Brain pericyte (primary cell): ENCODE measurements around the gene HNRNPC.
"Not testable (repeated sequence)": the region's sequence is repeated elsewhere in the genome, so short reads cannot be mapped to it uniquely, and the experiment has no call there.

ENCODE experiments used
- DNase-seq: peaks from one replicate; pipeline ENCODE4 v3.0.0-alpha.2; 2012; ENCODE audit warnings: low read depth, low spot score

HNRNPC gene

DNA sequence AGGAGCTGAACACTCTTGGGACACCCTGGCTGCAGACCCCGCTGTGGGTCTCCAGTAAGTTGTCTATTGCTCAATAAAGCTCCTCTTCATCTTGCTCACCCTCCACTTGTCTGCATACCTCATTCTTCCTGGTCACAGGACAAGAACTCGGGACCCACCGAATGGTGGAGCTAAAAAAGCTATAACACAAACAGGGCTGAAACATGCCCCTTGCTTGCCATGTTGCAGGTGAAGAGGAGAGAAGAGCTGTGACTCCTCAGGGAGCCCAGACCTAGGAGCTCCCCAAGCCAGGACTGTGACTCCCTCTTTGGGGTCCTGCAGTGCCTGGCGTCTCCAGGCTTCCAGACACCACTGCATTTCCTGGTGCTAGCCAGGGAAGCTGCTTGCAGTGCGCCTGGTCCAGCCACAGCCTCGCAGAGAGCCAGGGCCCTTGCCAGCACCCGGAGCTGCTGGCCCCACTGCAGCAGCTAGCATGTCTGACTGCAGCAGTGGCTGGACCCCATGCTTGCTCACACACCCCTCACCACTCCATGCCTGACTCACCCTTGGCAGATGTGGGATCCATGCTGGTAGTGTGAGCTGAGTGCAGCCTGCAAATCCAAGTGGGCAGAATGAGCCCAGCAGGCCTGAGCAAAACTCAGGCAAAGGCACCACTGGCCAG lies 76.2 kb downstream of the HNRNPC start:
- DNase-seq, result no peak

DNA sequence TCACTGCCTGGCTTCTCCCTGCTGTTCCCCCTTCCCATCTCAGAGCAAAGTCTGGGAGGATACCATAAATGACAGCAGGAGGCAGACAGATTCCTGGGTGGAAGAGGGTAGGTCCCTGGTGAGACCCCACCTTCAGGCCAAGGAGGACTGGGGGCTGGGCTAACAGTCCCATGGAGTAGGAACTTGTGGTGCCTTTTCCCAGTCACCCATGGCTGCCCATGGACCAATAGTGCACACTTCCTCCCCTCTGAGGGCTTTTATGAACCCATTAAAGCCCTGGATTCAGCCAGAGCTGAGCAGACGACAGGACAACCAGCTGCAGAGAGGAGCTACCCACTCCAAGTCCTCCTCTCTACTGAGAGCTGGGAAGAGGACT lies 76.8 kb downstream of the HNRNPC start:
- DNase-seq, result no peak

DNA sequence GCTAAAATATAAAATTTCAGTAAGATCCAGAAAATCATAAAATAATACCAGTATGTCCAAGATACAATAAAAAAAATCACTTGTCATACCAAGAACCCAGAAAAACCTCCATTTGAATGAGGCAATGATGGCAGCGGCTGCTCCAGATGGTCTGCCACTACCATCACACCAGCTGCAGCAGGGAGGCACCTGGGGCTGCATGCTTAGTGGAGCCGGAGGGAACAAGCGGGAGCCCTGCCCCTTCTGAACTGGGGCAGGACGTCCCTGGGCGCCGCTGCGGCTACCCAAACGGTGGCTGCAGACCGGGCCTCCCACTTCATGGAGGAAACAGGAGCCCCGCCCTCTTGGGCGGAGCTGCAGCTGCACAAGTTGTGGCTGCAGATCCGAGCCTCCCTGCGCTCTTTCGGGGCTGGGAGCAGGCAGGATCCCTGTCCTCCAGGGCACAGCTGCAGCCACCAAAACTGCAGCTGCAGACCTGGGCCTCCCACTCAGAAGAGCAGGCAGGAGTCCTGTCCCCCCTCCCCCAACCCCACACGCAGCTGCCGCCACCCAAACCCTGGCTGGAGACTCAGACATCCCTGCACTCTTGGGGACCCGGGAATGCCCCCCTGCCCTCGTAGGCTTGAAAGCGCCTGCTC lies 77.3 kb downstream of the HNRNPC start:
- DNase-seq, result no peak

DNA sequence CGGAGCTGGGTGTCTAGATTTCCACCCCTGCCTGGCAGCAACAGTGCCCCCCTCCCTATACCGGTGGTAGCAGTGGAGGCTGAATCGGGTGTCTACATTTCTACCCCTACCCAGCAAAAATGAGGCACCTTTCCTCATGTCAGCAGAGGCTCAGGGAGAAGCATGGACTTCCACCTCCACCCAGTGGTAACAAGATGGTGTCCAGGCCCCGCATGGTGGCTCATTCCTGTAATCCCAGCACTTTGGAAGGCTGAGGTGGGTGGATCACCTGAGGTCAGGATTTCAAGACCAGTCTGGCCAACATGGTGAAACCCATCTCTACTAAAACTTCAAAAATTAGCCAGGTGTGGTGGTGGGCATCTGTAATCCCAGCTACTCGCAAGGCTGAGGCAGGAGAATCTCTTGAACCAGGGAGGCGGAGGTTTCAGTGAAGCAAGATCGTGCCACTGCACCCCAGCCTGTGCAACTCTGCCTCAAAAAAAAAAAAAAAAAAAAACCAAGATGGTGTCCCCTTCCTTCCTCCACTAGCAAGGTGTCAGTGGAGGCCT lies 77.9 kb downstream of the HNRNPC start:
- no peak for DNase-seq

DNA sequence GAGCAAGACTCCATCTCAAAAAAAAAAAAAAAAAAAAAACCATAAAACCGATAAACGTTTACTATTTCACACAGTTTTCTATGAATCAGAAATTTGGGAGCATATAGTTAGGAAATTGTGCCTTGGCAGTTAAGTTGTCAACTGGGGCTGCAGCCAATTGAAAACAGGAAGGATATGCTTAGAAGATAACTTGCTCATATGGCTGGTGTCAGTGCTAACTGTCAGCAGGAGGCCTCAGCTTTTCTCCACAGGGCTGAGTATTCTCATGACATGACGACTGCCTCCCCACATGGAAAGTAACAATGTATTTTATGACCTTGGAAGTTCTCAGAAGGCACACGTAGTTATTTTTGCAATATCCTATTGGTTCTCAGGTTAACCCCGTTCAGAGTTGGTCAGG lies 83.8 kb downstream of the HNRNPC start:
- DNase-seq, result no peak

DNA sequence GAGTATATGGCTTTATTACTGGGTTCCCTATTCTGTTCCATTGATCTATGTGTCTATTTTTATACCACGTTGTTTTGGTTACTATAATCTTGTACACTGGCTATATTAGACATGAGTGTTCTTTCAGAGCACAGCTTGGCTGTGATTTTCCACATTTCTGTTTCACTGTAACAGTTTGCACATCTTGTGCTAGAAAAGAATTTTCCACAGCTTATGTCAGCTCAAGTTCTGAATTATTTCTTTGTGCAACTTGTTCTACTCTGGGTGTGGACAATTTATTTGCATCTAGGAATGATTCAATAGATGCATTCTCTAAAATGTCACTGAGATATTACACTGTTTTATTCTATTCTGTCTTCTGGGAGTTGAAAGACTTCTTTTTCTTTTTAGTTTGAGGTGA lies 85.0 kb downstream of the HNRNPC start:
- DNase-seq, result no peak

DNA sequence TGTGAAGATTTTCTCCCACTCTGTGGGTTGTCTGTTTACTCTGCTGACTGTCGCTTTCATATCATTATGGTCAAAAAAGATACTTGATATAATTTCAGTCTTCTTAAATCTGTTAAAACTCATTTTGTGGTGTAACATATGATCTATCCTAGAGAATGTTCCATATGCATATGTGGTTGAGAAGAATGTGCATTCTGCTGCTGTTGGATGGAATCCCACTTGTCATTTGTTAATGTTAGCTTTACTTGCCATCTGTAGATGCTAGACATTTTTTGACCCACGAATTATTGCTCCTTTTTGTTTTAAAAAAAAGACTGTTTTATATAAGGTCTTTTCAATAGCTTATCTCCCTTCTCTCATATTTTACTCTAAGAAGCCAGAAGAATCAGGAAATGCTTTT lies 87.1 kb downstream of the HNRNPC start:
- DNase-seq, result no peak

DNA sequence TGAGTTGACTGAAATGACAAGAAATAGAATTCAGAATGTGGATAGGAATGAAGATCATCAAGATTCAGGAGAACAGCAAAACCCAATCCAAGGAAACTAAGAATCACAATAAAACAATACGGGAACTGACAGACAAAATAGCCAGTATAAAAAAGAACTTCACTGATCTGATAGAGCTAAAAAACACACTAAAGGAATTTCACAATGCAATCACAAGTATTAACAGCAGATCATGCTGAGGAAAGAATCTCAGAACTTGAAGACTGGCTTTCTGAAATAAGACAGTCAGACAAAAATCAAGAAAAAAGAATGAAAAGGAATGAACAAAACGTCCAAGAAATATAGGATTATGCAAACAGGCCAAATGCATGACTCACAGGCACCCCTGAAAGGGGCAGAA lies 98.1 kb downstream of the HNRNPC start:
- no peak for DNase-seq

DNA sequence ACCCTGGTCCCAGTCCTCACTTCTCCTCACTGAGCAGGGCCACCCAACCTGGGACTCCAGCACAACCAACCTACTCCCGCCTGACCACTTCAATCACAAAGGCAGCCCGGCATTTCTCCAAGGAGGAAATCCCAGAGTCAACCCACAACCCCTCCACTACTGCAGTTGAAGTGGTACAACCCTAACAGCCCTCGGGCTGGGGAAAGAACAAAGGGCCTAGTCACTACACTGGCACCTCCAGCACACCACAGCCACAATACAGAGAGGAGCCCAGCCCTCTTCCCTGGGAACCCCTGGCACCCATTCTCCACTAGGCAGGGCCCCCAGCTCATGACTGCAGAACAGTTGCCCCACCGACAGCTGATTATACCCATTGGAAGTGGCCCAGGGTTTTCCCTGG lies 99.7 kb downstream of the HNRNPC start:
- no peak for DNase-seq

DNA sequence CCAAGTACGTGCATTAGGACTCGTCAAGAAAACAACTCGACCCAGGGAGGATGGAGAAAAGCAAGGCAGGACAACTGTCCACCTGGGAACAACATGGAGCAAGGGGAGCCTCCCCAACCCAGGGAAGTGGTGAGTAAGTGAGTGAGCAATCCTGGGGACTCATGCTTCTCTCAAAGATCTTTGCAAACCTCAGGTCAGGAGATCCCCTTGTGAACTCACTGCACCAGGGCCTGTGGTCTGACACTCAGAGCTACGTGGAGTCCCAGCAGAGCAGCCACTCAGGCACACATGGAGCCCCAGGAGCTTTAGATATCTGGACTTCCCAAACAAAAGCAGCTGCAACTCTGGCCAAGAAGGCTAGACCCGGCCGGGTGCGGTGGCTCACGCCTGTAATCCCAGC lies 101.2 kb downstream of the HNRNPC start:
- DNase-seq, result no peak

DNA sequence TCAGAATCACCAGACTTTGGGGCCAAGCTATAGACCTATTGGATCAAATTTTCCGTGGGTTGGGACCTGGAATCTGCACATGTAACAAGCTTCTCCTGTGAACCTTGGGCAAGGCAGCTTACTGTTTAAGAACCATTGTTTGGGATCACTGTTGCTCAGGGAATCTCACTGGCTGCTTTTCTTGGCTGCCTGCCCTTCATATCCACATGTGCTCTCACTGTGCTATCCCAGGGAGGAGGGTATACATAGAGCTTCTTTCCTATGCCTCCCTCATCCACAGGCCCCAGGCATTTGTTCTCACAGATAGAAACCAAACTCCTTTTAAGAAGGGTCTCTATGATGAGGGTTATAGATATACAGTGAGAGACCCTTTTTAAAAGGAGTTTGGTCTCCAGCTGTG lies 103.6 kb downstream of the HNRNPC start:
- DNase-seq, result peak; percentile 12

DNA sequence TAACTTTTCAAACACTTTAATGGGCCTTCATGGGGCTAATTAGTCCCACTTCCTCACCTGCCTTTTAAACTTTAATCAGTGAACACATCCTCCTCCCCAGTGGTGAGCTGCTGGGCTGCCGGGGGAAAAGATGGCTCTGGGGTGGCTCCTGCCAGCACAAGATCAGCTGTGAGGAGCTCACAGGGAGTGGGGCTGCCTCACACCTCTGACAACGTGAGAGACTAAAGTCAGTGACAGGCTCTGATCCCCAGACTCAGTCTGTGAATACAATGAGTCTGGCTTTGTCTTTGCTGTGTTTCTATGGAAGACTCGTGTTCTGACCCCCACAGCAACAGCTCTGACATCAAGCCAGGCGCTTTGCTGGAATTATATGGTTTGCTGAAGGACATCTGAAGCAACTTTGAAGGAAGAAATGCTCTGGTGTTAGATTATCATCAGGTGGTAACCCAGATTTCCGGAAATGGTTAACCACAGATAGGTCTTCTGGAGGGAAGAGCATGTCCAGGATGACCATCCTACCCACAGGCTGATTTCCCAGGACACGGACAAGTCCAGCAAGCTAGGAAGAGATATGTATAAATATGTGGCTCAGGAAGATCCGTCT lies 104.1 kb downstream of the HNRNPC start:
- not testable (repeated sequence) for DNase-seq

DNA sequence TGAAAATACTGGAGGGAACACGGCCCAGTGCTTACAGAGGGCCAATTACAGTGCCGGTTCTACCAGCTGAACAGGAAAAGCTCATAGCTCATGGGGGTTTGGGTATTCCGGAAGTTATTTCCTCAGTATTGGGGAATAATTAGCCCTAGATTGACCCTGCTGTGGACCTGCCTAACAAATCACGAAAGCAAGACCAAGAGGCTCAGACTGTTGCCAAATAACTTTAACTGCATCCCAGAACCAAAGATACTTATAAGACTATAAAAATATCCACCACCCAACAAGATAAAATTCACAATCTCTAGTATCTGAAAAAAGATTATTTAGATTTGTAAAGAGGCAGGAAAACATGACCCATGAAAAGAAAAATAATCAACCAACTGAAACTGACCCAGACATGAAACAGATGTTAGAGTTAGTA lies 105.4 kb downstream of the HNRNPC start:
- DNase-seq, result no peak

DNA sequence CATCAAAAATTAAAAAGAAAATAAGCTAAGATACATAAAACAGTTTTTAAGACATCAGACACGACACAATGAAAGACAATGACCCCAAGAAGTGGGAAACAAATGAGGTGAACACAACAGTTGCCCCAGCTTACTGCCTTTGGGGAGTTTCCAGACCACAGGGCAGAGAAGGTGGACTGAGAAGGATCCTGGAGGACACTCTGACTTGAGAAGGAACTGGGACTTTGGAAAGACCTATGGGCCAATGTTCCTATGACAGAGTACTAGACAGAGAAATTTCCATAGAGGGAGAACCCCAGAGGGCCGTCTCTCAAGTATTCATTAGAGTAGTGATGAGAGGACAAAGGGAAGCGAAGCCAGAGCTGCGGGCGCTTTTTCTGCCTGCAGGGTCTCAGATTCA lies 107.2 kb downstream of the HNRNPC start:
- DNase-seq, result no peak

DNA sequence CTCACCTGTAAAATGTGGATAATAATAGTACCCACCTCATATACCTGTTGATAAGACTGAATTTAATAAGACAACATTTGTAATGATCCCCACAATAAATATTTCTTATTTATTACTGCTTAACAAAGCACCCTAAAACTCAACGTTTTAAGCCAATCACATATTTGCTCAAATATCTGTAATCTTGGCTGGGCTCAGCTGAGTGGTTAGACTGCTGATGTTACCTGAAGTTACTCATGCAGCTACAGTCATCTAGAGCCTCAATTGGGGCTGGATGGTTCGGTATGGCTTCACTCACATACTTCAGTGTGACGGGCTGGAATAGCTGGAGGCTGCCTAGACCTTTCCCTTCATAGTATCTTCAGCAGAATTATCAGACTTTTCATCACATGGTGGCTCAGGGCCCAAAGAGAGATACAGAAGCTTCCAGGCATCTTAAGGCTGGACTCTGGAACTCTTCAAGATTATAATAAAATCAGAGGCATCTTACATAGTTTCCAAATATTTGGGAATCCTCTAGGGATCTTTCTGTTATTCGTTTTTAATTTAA lies 109.1 kb downstream of the HNRNPC start:
- DNase-seq, result no peak
